ENCODE measurements around the gene CIDEB.

- TF ChIP-seq CTCF (IDR thresholded peaks at IDR 0.05) (no peak), POLR2AphosphoS5 (IDR thresholded peaks at IDR 0.05) (no peak), EP300 (IDR thresholded peaks at IDR 0.05; ENCODE audit: low read depth) (no peak), POLR2A (IDR thresholded peaks at IDR 0.05) (no peak)
Measured at GRCh38 chr14:24304019-24304387, 3.8 kb downstream of the CIDEB start.
